ENCODE data around the gene TOM1L2. TPM values are rescaled to one million over a fixed set of nuclear protein-coding genes. Genes with fewer than 3 reads are reported as not detected.

The TOM1L2 gene
- total RNA-seq, 1 donor from 2014 or later: 10.0 TPM

DNA sequence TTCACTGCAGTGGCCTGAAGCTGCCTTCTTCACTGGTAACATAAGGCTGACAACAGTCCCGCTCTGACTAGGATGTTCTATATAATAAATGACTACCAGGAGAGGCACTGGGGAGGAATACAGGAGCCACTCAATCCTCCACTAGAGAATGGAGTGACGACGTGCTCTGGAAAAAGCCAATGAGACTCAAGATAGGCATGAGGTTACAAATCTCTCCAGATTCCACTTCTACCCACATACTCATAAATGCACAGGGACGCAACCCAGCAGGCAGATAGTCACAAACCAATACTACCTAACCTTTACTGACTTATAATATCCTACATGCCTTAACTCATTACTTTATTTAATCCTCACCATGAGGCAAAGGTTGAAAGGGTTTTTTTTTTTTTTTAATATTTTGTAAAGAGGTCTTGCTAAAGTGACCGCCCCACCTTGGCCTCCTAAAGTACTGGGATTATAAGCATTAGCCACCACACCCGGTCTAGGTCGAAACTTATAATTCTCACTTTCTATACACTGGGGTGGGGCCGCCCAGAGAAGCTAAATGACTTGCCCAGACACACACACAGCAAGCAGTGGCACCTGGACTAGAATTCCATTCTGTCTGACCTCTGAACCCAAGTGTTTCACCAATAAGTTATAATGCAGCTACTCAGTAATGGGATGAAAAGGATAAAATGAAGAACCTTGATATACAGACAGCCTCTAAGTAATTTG lies 33.7 kb downstream of the TOM1L2 start:
- Mint-ChIP-seq H3K36me3 (ENCODE audit: low read depth) (peaks cover 1% of the 10 kb centered on the region), H3K27me3 (no peaks in the 10 kb centered on the region)

DNA sequence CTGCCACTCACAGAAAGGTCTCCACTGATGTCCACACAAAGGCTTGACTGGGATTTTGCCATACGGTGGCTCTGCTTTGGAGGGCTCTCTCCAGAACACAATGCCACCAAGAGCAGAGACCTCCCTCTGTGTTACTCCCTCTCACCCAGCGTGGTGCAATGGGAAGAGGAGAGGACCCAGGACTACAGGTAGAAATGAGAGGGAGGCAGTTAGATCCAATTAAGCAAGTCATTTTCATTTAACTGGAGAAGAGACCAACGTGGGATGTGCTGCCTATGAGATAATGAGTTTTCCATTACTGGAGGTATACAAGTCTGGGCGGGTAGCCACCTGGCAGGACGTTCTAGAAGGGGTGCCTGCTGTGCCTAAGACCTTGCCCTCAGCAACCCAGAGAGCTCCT lies 34.2 kb downstream of the TOM1L2 start:
- no peaks in the 10 kb centered on the region for H3K9me3 Mint-ChIP-seq
- no peaks in the 10 kb centered on the region for H3K27me3 Mint-ChIP-seq
- no peak overlapping the region for H3K27ac Mint-ChIP-seq
- intact Hi-C loops (cut with micrococcal nuclease): no loop called here
- peaks cover 1% of the 10 kb centered on the region for H3K36me3 Mint-ChIP-seq (ENCODE audit: low read depth)
- no peak overlapping the region for H3K4me3 Mint-ChIP-seq
- no peak for DNase-seq
- H3K4me1 Mint-ChIP-seq: peaks cover 23% of the 10 kb centered on the region

More for the DNA sequence above, 33.7 kb downstream of the TOM1L2 start:
- Mint-ChIP-seq H3K27ac (no peak overlapping the region), H3K9me3 (no peaks in the 10 kb centered on the region), H3K4me1 (peaks cover 29% of the 10 kb centered on the region), H3K4me3 (no peak overlapping the region)
- DNase-seq: no peak
- intact Hi-C loops (cut with micrococcal nuclease): no loop called here

DNA sequence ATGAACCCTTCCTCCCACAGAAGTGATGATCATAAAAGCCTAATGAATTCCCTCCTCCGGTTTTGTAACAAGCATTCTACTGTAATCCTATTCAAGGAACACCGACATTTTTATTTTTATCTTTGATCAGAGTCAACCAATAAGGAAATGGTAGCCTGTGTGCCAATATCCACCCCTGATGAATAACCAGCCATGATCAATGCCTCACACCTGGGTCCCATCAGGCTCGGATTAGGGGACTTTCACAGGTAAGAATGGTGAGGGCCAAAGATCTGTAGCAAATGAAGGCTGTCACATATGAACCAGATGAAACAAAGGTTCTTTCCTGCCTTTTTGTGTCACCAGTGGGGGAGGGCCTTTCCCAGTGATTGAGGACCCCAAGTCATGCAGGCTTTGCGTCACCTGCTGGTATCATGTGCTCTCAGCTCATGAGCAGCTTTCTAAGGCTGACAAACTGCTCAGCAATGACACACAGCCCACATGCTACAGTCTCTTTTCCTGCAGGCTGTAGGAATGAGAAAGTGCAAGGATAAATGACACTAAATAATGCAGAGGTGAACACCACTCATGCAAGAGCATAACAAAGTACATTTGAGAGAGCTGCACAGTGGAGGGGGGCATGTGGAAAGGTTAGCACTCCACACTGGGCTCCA lies 34.9 kb downstream of the TOM1L2 start:
- H3K27me3 Mint-ChIP-seq: no peaks in the 10 kb centered on the region
- no peaks in the 10 kb centered on the region for H3K9me3 Mint-ChIP-seq
- no peak for DNase-seq
- intact Hi-C loops (cut with micrococcal nuclease): no loop called here
- no peak overlapping the region for H3K27ac Mint-ChIP-seq
- H3K36me3 Mint-ChIP-seq (ENCODE audit: low read depth): peaks cover 1% of the 10 kb centered on the region
- H3K4me1 Mint-ChIP-seq: peaks cover 22% of the 10 kb centered on the region
- no peak overlapping the region for H3K4me3 Mint-ChIP-seq

DNA sequence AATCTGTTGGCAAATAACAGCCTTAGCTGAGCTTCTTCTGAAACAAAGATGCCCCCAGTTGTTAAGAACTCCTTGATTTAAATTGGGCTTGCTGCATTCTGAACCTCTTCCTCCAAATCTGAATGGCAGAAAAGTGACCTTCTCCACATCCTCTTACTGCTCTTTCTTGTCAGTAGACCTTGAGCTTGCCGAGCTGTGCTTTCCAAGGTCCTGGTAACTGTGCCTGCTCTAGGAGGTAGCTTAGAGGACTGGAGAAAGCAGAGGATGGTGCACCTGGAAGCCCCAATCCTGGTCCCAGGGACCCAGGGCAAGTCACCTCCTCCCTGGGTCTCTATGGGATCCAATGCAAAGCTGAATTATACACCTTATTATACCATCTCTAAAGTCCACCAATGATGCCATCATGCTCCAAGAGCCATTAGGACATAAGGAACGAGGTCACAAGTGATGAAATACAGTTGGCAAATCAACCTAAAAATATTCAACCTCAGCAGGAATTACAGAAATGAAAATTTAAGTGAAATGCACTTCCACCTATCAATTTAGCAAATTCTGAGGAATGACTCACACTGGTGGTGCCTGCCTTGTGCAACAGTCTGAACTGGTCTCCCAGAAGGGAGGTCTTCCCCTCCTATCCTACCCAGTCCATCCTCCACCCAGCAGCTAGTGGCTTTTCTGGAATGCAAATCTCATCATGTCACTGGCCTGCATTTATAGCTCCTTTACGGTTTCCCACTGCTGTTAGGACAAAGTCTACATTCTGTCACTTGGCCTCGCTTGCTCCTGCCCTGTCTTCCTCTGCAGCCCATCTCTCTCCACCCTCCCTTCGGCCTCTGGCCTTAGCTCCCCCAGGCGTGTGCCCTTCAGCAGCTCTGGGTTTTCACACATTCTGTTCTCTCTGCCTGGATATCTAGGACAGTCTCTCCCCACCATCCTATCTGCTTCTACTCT lies 36.6 kb downstream of the TOM1L2 start:
- Mint-ChIP-seq H3K4me3 (no peak overlapping the region), H3K9me3 (no peaks in the 10 kb centered on the region), H3K27me3 (no peaks in the 10 kb centered on the region), H3K36me3 (ENCODE audit: low read depth) (peaks cover 1% of the 10 kb centered on the region), H3K27ac (no peak overlapping the region), H3K4me1 (peaks cover 22% of the 10 kb centered on the region)
- DNase-seq: no peak
- intact Hi-C loops (cut with micrococcal nuclease): no loop called here

- H3K27ac Mint-ChIP-seq: no peak overlapping the region
- no peaks in the 10 kb centered on the region for H3K27me3 Mint-ChIP-seq
- intact Hi-C loops (cut with micrococcal nuclease): no loop called here
- H3K4me3 Mint-ChIP-seq: no peak overlapping the region
- H3K9me3 Mint-ChIP-seq: no peaks in the 10 kb centered on the region
- DNase-seq: no peak
- H3K36me3 Mint-ChIP-seq (ENCODE audit: low read depth): no peaks in the 10 kb centered on the region
- H3K4me1 Mint-ChIP-seq: peaks cover 22% of the 10 kb centered on the region
Observed at GRCh38 chr17:17934806-17935205, 37.4 kb downstream of the TOM1L2 start.

DNA sequence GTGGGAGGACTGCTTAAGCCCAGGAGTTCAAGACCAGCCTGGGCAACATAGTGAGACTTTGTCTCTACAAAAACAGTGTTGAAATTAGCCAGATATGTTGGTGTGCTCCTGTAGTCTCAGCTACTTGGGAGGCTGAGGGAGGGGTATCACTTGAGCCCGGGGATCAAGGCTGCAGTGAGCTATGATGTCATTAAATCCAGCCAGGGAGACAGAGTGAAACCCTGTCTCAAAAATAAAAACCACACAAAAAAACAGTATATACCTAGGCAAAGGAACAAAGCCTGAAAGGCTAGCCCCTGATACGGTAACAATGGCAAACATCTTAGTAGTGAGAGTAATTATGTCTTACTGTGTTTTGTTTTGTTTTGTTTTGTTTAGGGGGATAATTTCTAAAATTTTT lies 38.0 kb downstream of the TOM1L2 start:
- intact Hi-C loops (cut with micrococcal nuclease): no loop called here
- Mint-ChIP-seq H3K27me3 (no peaks in the 10 kb centered on the region), H3K4me1 (peaks cover 22% of the 10 kb centered on the region), H3K36me3 (ENCODE audit: low read depth) (no peaks in the 10 kb centered on the region), H3K9me3 (no peaks in the 10 kb centered on the region), H3K4me3 (no peak overlapping the region), H3K27ac (no peak overlapping the region)
- no peak for DNase-seq

- Mint-ChIP-seq H3K4me1 (peaks cover 22% of the 10 kb centered on the region), H3K4me3 (no peak overlapping the region), H3K36me3 (ENCODE audit: low read depth) (no peaks in the 10 kb centered on the region), H3K9me3 (no peaks in the 10 kb centered on the region), H3K27ac (no peak overlapping the region), H3K27me3 (no peaks in the 10 kb centered on the region)
- DNase-seq: no peak
- intact Hi-C loops (cut with micrococcal nuclease): no loop called here
Observed at GRCh38 chr17:17933775-17934174, 38.4 kb downstream of the TOM1L2 start.

- intact Hi-C loops (cut with micrococcal nuclease): no loop called here
- no peaks in the 10 kb centered on the region for H3K9me3 Mint-ChIP-seq
- peaks cover 20% of the 10 kb centered on the region for H3K4me1 Mint-ChIP-seq
- no peak overlapping the region for H3K27ac Mint-ChIP-seq
- no peaks in the 10 kb centered on the region for H3K36me3 Mint-ChIP-seq (ENCODE audit: low read depth)
- H3K4me3 Mint-ChIP-seq: no peak overlapping the region
- no peaks in the 10 kb centered on the region for H3K27me3 Mint-ChIP-seq
- DNase-seq: no peak
Observed at GRCh38 chr17:17931159-17931558, 41.0 kb downstream of the TOM1L2 start.

DNA sequence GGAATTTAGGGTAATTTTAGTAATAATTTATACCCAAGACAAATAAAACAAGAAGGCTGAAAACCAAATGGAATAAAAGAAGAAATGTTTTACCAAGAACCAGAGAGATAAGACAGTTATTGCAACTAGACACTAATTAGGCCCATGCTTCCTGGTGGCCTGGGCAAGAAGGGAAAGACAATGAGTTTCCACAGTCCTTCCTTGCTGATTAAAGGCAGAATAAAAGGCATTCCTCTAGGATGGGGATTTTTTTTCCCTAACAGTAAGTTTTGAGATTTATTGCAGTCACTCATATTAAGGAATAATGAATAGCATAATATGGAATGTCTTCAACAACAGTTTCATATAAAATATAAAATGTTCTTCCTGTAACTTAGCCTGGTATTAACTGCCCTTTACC lies 41.5 kb downstream of the TOM1L2 start:
- Mint-ChIP-seq H3K4me3 (no peak overlapping the region), H3K27me3 (no peaks in the 10 kb centered on the region), H3K36me3 (ENCODE audit: low read depth) (no peaks in the 10 kb centered on the region), H3K9me3 (no peaks in the 10 kb centered on the region), H3K4me1 (peaks cover 15% of the 10 kb centered on the region), H3K27ac (no peak overlapping the region)
- no peak for DNase-seq
- intact Hi-C loops (cut with micrococcal nuclease): no loop called here

DNA sequence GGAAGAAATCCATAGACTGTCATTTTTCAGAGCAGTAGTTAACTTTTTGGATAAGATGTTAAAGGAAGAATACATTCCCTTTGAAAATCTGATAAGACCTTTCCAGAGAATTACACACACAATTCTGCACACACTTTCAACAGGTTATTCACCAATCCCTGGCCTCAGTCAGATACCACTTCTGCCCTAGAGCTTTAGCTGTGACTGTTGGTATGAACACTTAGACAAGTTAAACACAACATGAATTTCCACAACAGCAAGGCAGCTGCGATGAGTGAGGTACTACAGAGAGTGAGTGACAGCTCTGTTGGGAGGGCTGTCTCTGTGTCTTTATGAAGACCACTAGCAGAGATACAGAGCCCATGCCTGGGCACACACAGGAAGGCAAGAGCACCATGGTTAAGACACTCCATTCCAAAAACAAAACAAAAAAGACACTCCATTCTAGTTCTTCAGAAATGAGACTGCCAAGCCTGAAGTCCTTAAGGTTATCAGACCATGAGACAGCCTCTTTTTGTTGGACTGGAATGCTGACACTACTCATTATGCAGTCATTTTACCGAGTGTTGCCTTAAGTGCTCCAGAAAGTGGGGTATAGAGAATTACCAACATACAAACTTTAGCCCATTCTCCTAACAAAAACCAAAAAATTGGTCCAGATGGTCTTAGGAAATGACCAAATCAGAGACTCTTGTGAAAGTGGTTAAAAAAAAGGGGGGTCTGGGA lies 42.4 kb downstream of the TOM1L2 start:
- intact Hi-C loops (cut with micrococcal nuclease): no loop called here
- no peak for DNase-seq
- Mint-ChIP-seq H3K9me3 (no peaks in the 10 kb centered on the region), H3K4me3 (no peak overlapping the region), H3K27me3 (no peaks in the 10 kb centered on the region), H3K36me3 (ENCODE audit: low read depth) (no peaks in the 10 kb centered on the region), H3K27ac (no peak overlapping the region), H3K4me1 (peaks cover 7% of the 10 kb centered on the region)

- Mint-ChIP-seq H3K4me3 (no peak overlapping the region), H3K4me1 (peaks cover 1% of the 10 kb centered on the region), H3K9me3 (no peaks in the 10 kb centered on the region), H3K27ac (no peak overlapping the region), H3K36me3 (ENCODE audit: low read depth) (no peaks in the 10 kb centered on the region), H3K27me3 (no peaks in the 10 kb centered on the region)
- no peak for DNase-seq
- intact Hi-C loops (cut with micrococcal nuclease): no loop called here
Observed at GRCh38 chr17:17928398-17929287, 43.6 kb downstream of the TOM1L2 start.

- no peaks in the 10 kb centered on the region for H3K9me3 Mint-ChIP-seq
- no peaks in the 10 kb centered on the region for H3K36me3 Mint-ChIP-seq (ENCODE audit: low read depth)
- peaks cover 4% of the 10 kb centered on the region for H3K4me1 Mint-ChIP-seq
- intact Hi-C loops (cut with micrococcal nuclease): no loop called here
- H3K27me3 Mint-ChIP-seq: no peaks in the 10 kb centered on the region
- DNase-seq: no peak
- no peak overlapping the region for H3K4me3 Mint-ChIP-seq
- H3K27ac Mint-ChIP-seq: no peak overlapping the region
Observed at GRCh38 chr17:17926840-17927449, 45.3 kb downstream of the TOM1L2 start.
